Activated T-helper 1 cell treated with anti-CD3 and anti-CD28 coated beads, Interleukin-2, amount 50 U/mL, for 16 hours (primary cell): ENCODE data around the gene ABI3BP.

Experiments used
- DNase-seq, 2 donors: peaks; one replicate each; pipeline ENCODE4 v3.0.0-alpha.2; 2020; ENCODE audit warnings: low read depth in 1 of 2, low spot score in 1 of 2

ABI3BP gene

DNA sequence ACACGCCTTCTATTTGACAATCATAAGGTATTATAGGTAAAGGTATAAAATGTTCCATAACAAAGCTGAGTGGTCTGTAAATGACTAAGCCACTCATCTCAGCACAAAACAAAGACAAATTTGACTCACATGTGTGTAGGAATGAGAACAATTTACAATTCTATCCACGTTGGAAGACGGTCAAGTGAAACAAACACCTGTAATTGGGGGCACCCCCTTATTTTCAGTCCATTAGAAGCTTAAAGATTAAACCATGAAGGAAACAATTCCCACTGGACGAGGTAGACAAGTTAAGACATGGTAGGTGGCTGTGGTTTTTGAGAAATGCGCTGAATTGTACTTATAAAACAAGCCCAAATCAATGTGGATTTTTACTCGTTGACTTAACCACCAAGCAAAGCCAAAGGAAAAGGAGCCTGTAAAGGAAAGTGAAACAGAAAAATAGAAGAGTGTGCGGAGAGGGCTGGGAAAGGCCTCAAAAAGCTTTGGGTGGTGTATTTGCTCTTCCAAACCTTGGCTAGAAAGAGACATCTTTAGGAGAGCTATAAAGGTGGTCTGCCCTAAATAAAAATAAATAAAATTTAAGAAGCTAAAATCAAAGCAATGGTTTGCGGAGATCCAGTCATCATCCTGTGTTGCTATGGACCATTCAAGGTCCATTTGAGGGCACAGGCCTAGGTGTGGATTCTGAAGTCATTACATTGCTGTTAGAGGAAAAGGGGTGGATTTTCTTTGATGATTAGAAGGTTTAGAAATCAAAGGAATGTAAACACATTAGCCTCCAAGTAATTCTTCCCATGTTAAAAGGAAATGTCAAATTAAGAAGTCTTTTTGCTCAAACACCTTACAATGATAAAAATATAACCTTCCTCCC is 148.9 kb downstream of the ABI3BP start:
- no peak for DNase-seq

- no peak for DNase-seq
These were observed 155.1 kb downstream of the ABI3BP start for GRCh38 chr3:100838157-100838556.

GRCh38 chr3:100836661-100837060 is 156.6 kb downstream of the ABI3BP start:
- DNase-seq: no peak

GRCh38 chr3:100834332-100834731 is 158.9 kb downstream of the ABI3BP start:
- no peak for DNase-seq

- no peak for DNase-seq
These were observed 159.7 kb downstream of the ABI3BP start for GRCh38 chr3:100833483-100833882.

DNA sequence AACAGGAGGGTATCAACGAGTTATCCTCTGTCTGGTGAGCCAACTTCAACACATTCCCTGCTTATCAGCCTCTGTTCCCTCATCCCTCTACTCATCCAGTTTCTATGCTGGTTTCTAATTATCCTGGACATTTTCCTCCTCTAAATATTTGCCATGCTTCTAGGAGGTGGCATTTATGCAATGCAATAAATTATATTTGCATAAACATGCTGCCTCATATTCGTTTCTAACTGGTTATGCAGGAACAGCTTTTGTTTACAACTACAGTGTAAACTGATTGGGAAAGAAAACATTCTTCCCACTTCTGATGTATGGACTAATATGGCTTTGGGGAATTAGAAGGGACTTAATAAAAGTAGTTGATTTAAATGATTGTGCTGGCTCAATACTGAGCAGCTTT is 161.6 kb downstream of the ABI3BP start:
- no peak for DNase-seq

- no peak for DNase-seq
These were observed 162.3 kb downstream of the ABI3BP start for GRCh38 chr3:100830931-100831330.

GRCh38 chr3:100825574-100825973 is 167.6 kb downstream of the ABI3BP start:
- no peak for DNase-seq

DNA sequence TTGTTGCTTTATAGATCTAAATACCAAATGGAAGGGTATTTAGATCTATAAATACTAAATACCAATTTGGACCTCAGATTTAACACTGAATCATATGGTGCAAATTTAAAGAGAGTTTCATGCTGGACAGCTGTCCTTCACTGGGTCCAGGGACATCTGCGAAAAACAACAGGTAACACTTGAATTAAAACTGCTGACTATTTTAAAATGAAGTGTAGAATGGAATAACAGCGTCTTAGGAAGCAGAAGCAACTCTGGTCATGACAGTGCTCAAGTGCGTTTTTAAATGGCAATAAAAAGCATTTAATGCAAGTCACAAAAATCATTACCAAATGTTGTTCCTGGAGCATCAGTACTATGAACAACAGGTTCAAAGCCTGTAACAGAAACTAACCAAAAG is 177.6 kb downstream of the ABI3BP start:
- no peak for DNase-seq

DNA sequence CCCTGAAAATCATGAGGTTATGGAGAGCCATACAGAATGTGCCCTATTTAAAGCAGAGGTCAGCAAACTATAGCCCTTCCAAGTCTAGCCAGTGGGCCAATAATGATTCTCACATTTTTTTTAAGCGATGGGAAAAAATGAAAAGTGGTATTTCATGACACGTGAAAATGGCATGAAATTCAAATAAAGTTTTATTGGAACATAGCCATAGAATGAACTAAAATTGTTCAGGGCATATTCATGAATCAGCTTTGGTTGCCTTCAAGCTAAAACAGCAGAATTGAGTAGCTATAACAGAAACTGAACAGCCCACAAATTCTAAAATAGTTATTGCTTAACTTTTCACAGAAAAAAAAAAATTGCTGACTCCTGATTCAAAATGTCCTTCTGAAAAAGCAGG is 179.4 kb downstream of the ABI3BP start:
- DNase-seq: no peak

DNA sequence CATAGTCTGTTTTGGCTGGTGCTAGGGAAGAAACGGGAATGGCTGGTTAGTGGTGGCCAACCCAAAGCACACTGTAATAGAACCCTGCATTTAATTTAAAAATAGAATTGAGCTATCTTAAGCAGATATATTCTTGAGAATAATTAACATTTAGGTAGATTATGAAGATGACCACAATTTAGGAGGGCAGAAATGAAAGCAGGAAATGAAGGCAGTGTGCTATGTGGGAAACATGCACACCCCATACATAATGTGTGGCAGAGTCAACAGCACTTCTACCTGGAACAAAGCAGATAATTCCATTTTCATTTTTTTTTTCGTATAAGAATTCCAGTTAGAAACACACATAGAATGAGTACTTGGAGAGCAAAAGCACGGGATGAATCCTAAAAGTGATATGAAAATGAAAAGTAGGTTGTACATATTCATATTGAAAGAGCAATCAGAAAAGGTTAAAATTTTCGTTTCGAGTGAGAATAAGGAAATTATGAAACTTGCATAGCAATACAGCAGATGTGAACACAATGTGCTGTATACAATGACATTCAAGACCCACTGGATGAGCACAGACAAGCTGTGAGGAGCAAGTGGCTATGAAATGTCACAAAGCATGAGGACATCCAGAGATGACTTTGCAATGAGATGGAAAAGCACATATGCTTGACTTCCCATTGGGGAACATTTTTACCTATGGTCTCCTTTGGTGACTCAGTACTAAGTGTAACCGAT is 181.3 kb downstream of the ABI3BP start:
- DNase-seq: no peak

- no peak for DNase-seq
These were observed 182.6 kb downstream of the ABI3BP start for GRCh38 chr3:100810671-100811070.

DNA sequence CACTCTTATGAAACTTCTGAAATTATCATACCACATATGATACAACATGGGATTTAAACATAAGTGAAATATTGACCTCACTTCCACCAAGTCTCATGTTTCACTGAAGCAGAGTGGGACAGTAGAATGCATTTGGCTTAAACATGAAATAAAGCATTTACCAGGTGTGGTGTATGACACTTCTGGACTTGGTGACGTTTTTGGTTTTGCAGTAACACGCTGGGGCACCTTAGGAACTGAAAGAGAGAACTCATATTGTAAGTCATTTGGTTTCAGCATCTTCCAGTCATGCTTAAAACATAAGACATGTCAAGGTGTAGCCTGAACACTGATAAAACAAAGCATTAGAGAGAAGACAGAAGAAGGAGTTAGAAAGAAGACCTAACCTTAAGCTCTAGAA is 188.6 kb downstream of the ABI3BP start:
- no peak for DNase-seq

GRCh38 chr3:100803711-100804110 is 189.5 kb downstream of the ABI3BP start:
- DNase-seq: no peak

- no peak for DNase-seq
These were observed 191.1 kb downstream of the ABI3BP start for GRCh38 chr3:100802126-100802525.

DNA sequence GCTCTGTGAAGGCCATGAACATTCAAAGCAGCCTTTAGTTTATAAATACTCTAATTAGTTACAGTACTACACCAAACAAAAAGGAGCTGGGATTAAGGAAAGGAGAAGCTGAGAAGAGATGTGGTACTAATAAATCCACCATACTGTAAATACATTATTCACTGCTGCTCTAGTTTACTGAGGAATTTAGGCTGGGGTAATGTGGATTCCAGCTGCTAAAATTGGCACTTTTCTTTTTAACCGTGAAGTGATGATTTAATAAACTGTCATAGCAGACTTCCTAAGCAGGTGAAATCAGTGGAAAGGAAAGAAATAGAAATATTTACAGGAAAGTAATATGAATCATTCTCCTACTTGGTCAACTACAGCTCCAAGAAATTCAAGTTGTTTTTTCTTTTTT is 195.2 kb downstream of the ABI3BP start:
- no peak for DNase-seq

DNA sequence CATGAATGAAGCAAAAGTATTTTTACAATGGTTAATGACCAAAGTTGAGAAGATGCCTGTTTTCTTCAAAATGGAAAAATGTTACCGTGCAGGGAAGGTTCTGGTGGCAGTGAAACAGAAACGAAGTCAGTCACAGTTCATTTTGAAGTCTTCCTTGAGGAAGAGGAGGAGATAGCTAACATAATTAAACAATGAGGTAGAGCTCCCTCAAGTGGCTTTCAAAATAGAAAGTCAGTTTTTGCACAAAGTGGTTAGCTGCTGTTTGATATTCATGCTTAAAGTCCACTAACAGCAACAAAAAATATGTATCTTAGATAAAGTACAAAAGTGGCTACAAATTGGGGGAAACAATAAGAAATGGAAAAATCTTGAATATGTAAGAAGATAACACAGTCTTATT is 196.7 kb downstream of the ABI3BP start:
- DNase-seq: no peak

DNA sequence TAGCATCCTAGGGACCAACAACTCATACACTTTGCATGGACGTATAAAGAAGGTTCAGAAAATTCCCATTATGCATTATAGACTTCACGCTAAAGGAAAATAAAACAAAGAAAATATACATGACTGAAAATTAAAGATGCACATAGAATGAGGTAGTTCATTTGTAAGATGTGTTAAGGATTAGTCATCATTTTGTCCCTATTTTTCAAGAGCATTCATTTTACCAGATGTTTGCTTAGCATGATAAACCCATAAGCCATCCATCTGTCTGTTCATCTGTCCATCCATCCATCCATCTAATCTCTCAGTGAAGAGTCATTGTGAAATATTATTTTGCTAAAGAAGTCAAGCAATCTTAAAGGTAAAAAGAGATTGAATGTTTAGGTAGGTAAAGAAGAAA is 203.6 kb downstream of the ABI3BP start:
- no peak for DNase-seq

GRCh38 chr3:100783619-100784018 is 209.6 kb downstream of the ABI3BP start:
- no peak for DNase-seq

DNA sequence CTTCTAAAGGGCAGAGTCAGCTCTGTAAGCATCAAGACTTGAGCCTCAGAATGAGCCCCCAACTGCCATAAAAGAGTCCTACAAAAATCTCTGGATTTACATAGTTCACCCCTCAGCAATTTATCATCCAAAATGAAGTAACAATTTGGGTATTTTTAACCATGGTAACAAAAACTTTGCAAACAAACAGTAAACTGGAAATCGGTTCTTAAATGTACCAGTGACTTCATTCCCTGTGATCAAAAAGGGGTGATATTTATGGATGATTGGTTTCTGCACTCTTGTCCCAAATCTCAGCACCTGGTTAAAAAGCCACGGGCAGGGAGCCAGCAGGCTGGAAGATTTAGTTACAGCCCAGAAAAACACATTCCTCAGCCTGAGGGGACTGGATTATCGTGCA is 210.3 kb downstream of the ABI3BP start:
- no peak for DNase-seq

DNA sequence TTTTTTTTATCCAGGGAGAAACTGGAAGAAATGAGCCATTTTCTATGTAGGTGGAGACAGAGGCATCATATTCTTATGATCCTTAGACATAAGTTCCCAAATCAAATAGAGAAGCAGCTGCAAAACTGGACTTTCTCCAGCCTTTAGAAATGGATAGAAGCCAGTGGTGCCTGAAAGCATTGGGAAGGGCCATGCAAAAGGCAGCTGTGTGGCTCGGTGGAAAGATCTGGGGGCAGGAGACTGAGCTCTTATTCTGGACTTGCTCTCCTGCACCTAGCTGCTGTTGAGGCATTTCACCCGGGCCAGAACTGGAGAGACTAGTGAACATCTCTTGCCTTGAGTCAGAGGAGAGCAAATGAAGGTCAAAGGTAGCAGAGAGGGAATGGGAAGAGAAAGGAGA is 210.9 kb downstream of the ABI3BP start:
- no peak for DNase-seq

DNA sequence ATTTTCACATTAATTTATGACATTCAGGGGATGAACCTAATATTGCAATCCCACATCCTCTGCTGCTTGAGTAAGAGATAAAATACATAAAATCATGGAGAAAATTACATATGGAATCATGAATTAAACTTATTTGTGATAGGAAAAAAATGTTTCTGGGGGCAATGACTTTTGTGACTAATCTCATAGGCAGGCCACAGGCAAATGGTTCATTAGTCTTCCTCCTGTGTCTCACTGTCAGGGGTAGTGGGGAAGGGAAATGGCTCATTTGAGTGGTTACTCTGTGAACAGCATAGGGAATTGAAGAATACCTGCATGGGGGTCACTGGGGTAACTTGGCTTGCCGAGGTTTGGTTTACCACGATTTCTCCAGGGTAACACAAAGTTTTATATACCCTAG is 211.9 kb downstream of the ABI3BP start:
- DNase-seq: no peak
